ENCODE data around the gene CHDH.

GRCh38 chr3:53859178-53859577 is 13.0 kb upstream of the CHDH start:
- TF ChIP-seq CTCF (conservative IDR thresholded peaks at IDR 0.05; ENCODE audit: low read depth in 2 of 2) (no peak), EZH2 (IDR thresholded peaks at IDR 0.05; ENCODE audit: low read depth, unreplicated experiment) (no peak), JUNB (IDR thresholded peaks at IDR 0.05; ENCODE audit: unreplicated experiment) (no peak), POLR2AphosphoS5 (IDR thresholded peaks at IDR 0.05; ENCODE audit: low read depth) (no peak), ZNF114 (CRISPR knock-in tag; IDR thresholded peaks at IDR 0.05) (no peak), EZH2phosphoT487 (IDR thresholded peaks at IDR 0.05; ENCODE audit: unreplicated experiment) (no peak)
- TF ChIP-seq, protein P1, sequence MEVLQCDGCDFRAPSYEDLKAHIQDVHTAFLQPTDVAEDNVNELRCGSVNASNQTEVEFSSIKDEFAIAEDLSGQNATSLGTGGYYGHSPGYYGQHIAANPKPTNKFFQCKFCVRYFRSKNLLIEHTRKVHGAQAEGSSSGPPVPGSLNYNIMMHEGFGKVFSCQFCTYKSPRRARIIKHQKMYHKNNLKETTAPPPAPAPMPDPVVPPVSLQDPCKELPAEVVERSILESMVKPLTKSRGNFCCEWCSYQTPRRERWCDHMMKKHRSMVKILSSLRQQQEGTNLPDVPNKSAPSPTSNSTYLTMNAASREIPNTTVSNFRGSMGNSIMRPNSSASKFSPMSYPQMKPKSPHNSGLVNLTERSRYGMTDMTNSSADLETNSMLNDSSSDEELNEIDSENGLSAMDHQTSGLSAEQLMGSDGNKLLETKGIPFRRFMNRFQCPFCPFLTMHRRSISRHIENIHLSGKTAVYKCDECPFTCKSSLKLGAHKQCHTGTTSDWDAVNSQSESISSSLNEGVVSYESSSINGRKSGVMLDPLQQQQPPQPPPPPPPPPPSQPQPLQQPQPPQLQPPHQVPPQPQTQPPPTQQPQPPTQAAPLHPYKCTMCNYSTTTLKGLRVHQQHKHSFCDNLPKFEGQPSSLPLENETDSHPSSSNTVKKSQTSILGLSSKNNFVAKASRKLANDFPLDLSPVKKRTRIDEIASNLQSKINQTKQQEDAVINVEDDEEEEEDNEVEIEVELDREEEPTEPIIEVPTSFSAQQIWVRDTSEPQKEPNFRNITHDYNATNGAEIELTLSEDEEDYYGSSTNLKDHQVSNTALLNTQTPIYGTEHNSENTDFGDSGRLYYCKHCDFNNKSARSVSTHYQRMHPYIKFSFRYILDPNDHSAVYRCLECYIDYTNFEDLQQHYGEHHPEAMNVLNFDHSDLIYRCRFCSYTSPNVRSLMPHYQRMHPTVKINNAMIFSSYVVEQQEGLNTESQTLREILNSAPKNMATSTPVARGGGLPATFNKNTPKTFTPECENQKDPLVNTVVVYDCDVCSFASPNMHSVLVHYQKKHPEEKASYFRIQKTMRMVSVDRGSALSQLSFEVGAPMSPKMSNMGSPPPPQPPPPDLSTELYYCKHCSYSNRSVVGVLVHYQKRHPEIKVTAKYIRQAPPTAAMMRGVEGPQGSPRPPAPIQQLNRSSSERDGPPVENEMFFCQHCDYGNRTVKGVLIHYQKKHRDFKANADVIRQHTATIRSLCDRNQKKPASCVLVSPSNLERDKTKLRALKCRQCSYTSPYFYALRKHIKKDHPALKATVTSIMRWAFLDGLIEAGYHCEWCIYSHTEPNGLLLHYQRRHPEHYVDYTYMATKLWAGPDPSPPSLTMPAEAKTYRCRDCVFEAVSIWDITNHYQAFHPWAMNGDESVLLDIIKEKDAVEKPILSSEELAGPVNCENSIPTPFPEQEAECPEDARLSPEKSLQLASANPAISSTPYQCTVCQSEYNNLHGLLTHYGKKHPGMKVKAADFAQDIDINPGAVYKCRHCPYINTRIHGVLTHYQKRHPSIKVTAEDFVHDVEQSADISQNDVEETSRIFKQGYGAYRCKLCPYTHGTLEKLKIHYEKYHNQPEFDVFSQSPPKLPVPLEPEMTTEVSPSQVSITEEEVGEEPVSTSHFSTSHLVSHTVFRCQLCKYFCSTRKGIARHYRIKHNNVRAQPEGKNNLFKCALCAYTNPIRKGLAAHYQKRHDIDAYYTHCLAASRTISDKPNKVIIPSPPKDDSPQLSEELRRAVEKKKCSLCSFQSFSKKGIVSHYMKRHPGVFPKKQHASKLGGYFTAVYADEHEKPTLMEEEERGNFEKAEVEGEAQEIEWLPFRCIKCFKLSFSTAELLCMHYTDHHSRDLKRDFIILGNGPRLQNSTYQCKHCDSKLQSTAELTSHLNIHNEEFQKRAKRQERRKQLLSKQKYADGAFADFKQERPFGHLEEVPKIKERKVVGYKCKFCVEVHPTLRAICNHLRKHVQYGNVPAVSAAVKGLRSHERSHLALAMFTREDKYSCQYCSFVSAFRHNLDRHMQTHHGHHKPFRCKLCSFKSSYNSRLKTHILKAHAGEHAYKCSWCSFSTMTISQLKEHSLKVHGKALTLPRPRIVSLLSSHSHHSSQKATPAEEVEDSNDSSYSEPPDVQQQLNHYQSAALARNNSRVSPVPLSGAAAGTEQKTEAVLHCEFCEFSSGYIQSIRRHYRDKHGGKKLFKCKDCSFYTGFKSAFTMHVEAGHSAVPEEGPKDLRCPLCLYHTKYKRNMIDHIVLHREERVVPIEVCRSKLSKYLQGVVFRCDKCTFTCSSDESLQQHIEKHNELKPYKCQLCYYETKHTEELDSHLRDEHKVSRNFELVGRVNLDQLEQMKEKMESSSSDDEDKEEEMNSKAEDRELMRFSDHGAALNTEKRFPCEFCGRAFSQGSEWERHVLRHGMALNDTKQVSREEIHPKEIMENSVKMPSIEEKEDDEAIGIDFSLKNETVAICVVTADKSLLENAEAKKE (CRISPR knock-in tag; IDR thresholded peaks at IDR 0.05) = no peak
